Measurements from ENCODE around the gene RAPGEF3. TPM values are rescaled to one million over a fixed set of nuclear protein-coding genes. Genes with fewer than 3 reads are reported as not detected.

RAPGEF3 gene
- total RNA-seq, 1 donor from 2014 or later: 79.4 TPM

DNA sequence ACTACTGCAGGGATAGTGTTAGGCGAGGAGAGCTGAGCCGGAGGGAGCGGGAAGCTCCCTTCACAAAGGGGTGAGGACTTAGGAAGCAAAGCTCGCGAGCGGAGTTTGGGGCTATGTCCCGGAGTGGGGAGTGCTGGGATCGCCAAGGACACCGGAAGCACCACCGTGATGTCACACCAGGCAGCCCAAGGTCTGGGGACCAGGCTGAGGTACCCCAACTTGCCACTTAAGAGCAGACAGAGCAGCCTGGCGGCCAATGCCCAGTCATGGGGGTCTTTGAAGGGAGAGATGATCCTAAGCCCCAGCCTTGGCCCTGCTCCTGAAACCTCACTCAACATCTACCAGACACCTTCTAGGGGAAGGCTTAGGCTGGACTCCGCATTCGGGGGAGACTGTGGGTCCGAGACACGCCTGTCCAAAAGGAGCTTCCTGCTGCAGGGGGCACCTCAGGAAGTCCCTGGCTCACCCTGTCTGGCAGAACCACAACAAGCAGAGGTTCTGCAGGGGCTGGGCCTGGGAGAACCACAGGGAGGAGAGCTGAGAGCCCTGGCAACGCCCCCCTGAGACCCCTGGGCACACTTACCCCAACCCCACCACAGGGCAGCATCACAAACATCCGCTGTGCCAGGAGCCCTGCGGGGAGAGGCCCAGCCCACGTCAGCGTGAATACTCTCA lies 32.1 kb upstream of the RAPGEF3 start:
- DNase-seq (ENCODE audit: low spot score): no peak

DNA sequence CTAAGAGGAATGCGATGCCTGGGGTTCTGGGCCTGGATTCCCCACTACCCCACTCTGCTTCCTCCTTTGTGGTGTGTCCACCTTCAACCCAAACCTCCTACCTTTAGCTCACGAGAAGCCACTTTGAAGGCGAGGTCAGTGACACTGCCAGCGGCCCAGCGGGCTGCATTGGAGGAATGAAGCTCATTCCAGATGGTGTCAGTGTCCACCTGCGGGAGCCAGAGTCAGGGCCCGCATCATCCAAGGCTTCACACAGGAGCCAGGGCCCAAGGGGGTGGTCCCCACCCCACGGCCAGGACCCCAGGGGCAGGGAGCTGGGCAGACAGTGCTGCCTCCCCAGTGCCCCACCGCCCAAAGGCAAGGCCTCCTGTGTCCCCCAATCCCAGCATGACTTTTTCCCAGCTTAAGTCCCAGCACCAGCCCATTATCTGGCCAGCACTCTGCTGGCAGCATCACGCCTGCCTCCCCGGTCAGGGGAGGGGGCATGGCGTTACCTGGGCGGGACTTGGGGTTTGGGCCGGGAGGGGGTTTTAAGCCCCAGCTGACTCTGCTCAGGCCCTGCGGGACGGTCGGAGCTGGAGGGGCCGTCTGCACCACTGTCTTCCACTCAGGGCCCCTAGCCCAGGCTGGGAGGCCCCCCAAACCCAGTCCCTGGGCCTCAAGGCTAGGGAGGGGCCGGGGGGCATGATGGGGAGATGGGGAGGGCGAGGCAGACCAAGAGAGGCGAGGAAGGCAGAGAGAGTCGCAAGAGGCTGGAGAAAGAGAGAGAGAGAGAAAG lies 31.2 kb upstream of the RAPGEF3 start:
- DNase-seq (ENCODE audit: low spot score): no peak

DNA sequence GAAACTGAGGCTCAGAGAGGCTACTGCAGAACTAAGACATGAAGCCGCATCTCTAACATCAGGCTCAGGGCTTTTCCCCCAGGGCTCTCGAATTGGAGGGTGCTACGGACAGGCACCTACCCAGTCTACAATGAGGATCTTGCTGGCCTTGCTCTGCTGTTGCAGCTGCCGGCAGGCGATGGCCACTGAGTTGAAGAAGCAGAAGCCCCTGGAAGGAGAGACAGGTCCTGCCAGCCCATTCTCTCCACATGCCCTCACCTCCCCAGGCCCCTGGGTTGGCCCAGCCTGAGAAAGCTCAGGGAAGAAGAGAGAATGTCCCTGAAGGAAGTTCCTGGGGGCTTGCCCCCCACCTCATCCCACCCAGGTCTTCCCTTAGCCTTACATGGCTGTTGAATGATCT lies 30.5 kb upstream of the RAPGEF3 start:
- no peak for DNase-seq (ENCODE audit: low spot score)

DNA sequence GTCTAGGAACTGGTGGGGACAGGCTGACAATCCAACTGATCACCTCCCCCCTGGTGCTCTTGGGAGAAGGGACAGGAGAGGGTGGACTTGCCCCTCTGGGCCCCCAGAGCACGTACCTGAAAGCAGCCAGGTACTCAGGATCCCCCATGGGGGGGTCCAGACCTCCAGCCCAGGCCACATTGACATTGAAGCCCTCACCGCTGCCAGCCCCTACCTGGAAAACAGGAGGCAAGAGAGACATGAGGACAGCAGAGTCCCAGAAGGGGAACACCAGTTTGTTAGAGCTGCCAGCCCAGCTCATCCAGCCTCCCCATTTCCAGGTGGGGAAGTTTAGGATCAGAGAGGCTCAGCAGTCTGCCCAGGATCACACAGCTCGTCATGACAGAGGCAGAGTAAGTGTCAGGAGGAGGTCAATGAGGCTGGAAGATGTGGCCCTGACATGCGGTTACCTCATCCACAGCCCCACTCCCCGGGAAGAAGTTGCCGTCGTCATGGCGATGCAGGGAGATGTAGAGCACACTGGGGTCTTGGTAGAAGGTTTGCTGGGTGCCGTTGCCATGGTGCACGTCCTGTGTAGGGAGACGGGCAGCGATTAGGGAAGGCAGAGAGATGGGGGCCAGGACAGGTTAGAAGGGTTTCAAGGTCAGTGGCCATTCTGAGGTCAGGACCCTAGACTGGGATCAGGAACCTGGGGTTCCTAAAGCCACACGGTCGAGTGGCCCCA lies 29.1 kb upstream of the RAPGEF3 start:
- no peak for DNase-seq (ENCODE audit: low spot score)

DNA sequence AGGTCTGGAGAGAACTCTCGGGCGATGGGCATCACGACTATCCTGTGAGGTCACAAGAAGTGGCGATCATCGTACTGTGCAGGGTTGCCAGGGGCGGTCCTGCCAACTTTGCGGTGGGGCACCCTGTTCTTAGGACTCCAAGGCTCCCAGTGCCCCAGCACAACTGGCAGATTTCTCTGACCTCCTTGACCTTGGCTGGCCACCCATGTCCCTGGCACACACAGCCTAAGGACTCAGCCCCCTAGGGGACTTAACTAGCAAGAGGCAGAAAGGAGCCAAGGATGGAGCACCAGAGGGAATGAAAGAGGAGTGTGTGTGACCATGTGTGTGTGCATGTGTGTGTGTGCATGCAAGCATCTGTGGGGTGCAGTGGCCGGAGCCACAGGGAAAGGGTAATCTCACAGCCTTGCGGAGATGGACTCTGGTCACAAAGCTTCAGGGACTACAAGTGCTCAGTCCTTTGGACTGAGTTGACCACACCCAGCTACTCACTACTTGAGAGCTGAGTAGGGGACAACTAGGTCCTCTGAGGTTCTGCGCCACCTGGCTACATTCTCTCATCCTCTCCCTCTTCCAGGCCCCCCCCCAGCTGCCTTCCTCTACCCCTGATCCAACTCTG lies 28.1 kb upstream of the RAPGEF3 start:
- no peak for DNase-seq (ENCODE audit: low spot score)

DNA sequence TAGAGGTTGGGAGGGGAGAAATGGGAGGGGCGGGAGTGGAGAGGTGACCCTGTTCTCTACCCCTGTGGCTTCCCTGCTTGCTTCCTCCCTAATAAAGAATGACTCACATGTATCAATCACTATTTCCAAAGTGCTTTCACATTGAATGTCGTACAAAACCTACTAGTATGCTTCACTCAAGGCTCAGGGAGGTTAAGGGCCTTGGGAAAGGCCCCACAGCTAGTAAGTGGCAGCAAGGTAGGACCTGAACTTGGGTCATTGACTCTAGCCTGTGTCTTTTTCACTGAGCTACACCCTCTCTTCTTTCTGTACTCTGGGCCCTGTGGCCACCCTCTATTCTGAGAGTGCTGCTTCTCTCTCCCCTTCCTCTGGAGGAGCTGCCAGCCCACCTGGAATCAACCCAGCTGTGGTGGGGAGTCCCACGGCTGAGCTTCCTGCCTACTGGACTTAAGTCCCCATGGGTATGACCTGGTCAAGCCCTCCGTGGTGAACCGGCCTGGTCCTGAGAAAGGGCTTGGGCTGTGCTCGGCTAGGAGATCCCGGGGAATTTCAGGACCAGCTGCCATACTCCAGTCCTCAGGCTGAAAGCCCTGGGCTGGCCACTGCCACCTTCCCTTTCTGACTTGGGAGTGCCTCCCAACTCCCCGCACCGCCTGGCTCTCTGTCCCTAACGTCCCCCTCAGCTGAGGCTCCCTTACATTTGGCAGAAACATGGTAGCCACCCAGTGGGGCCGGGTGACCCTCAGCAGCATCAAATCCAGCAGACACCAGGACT lies 27.4 kb upstream of the RAPGEF3 start:
- no peak for DNase-seq (ENCODE audit: low spot score)

DNA sequence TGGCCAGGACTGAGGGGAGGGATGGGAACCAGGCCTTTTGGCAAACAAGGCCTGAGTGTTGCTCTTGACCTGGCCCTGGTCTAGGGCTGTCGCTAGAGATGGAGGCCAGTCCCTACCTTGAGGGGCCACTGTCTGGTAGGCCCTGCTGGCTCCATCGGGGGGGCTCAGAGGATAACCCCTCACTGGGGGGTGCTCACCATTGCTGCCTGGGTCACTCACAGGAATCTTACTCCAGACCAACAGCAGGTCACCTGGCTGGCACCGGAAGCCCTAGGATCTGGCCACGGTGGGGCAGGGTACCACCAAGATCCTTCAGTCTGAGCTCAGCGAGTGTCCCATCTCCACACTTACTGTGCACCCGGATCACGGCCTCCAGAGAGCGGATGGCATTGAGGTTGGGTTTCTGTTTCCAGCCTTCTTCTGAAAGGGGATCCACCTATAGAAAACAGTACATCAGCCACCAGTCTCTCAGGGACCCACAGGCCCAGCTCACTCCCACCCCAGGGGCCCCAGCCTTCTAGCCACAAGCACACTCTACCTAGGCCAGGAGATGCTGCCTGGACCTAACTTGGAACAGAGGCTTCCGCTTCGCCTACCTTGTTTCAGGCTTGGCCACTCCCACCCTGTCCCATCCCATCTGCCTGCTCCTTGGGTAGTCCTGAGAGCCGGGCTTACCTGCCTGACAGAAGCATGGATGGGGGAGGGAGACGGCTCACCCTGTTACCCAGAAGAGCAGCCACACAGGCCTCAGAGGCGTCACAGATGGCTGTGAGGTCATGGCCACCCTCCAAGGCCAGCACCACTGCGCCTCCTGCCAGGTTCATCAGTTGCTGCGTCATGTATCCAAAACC lies 26.6 kb upstream of the RAPGEF3 start:
- DNase-seq (ENCODE audit: low spot score): no peak

DNA sequence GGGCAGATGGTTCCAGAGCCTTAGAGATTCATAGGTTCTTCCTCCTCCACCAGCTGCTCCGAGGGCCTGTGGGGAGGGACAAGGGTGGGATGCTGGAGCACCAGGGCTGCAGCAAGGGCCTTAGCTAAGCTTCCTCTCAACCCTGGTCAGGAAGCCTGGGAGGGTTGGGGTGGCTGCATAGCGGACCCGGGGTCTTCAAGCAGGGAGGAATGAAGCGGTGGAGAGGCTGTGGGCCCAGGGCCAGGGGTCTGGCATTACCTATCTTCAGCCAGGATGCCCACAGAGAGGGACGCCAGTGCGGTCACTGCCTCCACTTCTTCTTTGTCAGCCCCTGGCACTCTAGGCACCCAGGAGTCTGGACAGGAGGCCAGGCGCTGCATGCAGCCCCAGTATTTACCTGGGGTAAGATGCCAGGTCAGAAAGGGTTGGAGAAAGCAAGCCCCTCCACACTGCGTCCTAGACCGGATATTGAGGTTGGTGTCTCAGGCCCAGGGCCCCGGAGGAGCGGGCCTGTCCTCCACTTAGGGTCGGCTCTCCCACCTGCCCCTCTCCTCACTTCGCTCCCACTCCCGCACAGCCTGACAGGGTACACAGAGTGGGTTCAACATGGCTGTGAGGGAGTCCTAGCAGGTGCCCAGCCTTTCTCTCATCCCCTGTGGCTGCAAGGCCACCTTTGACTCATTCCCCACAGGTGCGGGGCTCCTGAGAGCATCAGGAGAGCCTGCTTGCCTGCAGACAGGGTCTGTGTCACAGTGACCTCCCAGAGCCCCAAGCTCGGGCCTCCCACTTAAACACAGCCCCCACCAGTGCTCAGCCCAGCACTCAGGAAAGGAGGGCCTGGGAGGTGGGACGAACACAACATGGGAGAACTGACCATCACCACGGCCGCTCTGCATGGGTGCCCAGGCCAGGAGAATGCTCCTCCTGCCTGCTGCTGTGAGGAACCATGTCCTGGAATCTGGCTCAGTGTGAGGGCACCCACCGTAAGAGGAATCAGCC lies 25.4 kb upstream of the RAPGEF3 start:
- no peak for DNase-seq (ENCODE audit: low spot score)

DNA sequence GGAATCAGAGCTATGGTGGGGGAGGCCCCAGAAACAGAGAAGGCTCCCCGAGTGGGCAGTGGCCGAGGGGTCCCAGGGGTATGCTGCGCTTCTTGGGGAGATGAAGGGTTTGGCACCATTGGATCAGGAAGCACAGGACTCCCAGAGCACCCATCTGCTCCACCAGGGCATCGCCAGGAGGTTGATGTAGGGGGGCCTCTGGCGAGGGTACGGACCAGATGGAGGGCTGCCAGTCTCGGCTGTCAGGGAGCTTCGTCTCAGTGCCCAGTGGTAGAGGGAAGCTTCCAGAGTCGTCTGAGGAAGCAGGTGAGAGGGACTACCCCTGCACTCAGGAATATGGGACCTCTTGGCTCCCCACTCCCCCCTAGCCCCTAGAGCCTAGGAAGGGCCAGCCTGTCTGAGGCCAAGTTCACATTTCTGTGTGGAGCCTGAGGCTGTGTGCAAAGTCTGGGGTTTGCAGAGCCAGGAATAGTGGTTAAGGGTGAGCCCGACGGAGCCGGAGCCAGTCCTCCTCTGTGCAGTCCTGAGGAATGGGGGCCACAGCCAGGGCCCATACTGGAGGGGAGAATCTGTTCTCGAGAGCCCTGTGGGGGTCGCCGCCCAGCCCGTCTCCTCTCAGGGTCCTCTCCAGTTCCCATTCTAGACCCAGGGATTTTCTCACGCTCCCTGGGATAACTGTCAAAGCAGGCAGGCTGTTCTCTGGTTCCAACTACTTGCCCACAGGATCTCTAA lies 24.5 kb upstream of the RAPGEF3 start:
- no peak for DNase-seq (ENCODE audit: low spot score)

DNA sequence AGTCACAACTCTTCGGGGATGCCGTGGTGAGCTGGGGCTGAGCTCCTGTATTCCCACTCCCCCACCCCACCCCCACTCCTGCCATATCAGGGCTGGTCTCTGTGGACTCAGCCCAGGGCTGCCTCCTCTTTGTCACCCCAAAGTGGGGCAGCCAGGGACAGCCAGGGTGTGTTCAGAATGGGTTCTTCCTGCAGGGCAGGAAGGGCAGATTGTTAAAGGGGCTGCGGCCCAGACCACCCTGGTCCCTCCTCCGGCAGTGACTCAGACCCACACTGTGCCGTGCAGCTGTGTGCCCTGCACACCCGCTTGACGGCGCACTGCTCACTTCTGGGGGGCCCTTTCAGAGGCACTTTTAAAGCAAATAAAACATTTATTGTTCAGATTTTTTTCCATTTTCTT lies 23.7 kb upstream of the RAPGEF3 start:
- DNase-seq (ENCODE audit: low spot score): no peak

DNA sequence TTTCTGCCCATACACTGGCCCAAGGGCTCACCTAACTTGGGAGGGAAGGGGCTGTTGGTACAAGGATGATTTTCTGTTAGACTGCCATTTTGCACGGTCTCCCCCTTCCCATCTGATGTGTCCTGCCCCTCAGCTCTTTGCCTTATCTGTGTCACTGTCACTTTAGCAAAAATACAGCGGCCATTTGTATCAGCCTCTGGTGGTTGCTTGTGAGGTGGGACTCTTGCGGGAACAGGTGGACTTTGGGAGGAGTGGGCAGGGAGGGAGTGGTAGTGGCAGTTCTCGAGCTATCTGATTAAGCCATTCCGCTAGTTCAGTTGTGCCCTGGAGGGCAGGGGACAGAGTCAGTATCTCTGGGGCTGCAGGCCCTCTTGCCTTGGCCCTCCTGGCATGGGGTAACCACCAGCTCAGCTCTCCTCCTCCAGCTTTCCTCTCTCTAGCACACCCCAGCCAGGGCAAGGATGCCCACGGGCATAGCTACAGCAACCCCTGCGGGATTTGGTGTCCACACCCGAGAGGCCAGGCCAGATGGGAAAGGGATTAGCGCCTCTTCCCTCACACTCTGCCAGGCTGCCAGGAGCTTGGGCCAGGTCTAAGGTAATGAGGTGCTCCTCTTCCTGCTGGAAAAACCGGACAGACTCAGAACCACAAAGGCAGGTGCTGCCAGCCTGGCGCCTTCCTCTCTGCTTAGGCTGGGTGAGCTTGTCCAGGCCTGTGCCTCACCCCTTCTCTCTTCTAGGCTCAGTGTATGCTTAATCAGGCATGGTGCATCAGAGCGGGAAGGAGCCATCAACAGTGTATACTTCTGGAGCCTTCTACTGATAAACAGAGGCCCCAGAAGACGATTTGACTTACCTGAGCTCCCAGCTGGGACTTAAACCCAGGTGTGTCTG lies 23.0 kb upstream of the RAPGEF3 start:
- DNase-seq (ENCODE audit: low spot score): no peak

DNA sequence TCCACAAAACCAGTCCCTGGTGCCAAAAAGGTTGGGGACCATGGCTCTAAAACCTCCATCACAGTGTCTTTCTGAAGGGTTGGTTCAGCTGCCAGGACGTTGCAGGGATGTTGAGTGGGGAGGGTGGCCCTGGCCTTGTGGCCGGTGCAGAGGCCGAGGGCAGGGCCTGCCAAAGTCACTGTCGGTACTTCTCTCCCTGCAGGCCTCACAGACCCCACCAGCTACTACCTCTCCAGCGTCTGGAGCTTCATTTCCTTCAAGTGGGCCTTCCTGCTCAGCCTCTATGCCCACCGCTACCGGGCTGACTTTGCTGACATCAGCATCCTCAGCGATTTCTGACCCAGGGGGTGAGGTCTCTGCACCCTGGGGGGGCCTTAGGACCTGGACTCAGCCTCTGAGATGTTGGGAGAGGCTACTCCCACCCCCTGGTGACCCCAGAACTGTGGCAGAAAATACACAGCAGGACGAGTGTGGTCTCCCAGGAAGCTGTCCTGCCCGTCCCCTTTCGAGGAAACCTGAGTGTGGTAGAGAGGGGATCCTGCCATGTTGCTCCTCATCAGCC lies 21.3 kb upstream of the RAPGEF3 start:
- DNase-seq (ENCODE audit: low spot score): no peak

DNA sequence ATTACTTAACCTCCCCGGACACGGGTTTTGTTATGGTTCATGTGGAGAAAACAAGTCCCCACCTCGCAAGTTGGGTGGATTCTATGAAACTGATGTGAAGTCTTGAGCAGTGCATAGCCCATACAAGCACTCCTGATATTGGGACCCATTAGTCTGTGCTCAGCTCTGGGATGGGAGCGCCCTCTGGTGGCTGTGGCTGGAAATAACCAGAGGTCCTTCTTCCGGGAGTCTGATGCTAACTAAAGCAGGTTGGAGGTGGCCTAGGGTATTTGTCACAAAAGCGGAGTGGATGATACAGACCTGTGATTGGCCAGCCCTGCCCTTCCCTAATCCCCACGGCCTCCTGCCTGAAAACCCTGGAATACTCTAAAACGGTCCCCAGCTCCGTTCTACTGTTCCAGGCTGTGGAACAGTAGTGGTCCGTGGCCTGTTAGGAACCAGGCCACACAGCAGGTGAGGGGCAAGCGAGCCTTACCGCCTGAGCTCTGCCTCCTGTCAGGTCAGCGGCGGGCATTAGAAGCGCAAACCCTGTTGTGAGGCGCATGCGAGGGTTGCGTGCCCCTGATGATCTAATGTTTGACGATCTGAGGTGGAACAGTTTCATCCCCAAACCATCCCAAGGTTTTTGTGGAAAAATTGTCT lies 20.7 kb upstream of the RAPGEF3 start:
- no peak for DNase-seq (ENCODE audit: low spot score)

DNA sequence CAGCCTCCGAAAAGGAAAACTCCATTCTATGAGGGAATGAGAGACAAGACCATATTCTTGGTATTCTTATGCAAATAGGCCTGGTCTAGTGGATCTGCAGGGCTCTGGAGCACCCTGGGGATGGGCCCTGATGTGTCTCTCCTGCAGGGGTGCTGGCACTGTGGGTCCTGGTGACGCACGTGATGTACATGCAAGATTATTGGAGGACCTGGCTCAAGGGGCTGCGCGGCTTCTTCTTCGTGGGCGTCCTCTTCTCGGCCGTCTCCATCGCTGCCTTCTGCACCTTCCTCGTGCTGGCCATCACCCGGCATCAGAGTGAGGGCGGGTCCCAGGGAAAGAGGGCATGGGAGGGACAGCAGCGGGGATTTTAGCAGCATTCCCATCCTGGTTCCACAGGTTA lies 20.2 kb upstream of the RAPGEF3 start:
- DNase-seq (ENCODE audit: low spot score): no peak

DNA sequence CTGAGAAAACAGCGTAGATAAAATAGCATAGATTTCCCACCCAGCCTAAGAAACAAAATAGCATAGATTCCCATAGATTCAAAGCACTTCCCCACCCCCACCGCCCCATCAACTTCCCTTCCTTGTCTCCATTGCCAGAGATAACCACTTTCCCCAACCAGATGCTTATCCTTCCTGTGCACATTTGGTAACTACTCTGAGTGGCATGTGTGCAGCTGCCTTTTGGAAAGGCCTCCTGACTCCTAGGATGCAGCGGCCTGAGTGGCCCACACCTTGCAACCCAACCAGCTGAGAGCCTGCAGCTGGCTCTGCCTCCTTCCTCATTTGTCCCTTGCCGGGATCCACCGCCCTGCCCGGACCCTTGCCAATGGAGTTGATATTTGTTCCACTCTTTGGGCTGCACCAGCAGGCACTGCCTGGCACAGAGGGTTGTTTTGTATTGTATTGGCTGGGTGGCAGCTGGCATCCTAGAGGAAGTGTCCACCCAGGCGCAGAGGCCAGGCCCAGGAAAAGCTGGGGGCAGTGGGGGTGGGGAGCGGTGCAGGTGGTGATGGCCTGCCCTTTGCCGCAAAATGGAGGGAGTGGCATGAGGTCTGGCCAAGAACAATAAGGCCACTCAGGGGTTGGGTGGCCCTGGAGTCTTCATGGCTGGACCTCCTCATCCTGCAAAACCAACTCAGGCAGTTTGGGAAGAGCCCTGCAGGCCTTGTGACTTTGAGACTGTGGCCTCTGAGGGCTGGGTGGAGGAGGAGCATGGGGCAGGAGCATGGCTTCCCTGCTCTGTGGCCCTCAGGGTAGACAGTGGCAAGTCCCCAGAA lies 19.3 kb upstream of the RAPGEF3 start:
- no peak for DNase-seq (ENCODE audit: low spot score)

Data from mesenteric fat pad (tissue), 1 donor.